ENCODE results near the gene CTTN.

CTTN gene

GRCh38 chr11:70485326-70486025 is 87.1 kb downstream of the CTTN start:
- TF ChIP-seq CTCF (conservative IDR thresholded peaks at IDR 0.05; ENCODE audit: low read depth), result no peak
- no peak for DNase-seq (ENCODE audit: low spot score)
- POLR2A ChIA-PET (ENCODE audit: low non-redundant PET), result no interaction called here
- H3K27ac ChIP-seq, result no peak overlapping the region
- CTCF ChIA-PET, result no interaction called here

- no peak overlapping the region for H3K27ac ChIP-seq
- no peak for DNase-seq (ENCODE audit: low spot score)
- TF ChIP-seq CTCF (conservative IDR thresholded peaks at IDR 0.05; ENCODE audit: low read depth), result no peak
- ChIA-PET POLR2A (ENCODE audit: low non-redundant PET) (no interaction called here), CTCF (no interaction called here)
These were observed 87.7 kb downstream of the CTTN start for GRCh38 chr11:70486026-70486415.
